Endometrium (tissue), 2 donors: ENCODE results near the gene AK9.

Source experiments
- FAIRE-seq: peaks from 2 replicates; lab custom pipeline; 2012; peaks lifted over from hg19 to GRCh38; lab: Jason Lieb, UNC
- donor health status: control.
- donor health status: control.

Gene AK9

GRCh38 chr6:109511832-109512231 lies 179.2 kb downstream of the AK9 start:
- FAIRE-seq = no peak

GRCh38 chr6:109510358-109510757 lies 180.6 kb downstream of the AK9 start:
- no peak for FAIRE-seq

- no peak for FAIRE-seq
Observed at GRCh38 chr6:109508166-109508860, 182.7 kb downstream of the AK9 start.

- FAIRE-seq = no peak
Observed at GRCh38 chr6:109507490-109508072, 183.4 kb downstream of the AK9 start.

GRCh38 chr6:109506841-109507240 lies 184.2 kb downstream of the AK9 start:
- no peak for FAIRE-seq

GRCh38 chr6:109506314-109506713 lies 184.7 kb downstream of the AK9 start:
- no peak for FAIRE-seq

GRCh38 chr6:109503327-109504224 lies 187.4 kb downstream of the AK9 start:
- no peak for FAIRE-seq

GRCh38 chr6:109498936-109499335 lies 192.1 kb downstream of the AK9 start:
- FAIRE-seq = no peak

GRCh38 chr6:109498052-109498451 lies 192.9 kb downstream of the AK9 start:
- no peak for FAIRE-seq

GRCh38 chr6:109496036-109496772 lies 194.8 kb downstream of the AK9 start:
- peak; percentile 72 for FAIRE-seq

GRCh38 chr6:109493865-109494264 lies 197.1 kb downstream of the AK9 start:
- FAIRE-seq = no peak

GRCh38 chr6:109491207-109491938 lies 199.6 kb downstream of the AK9 start:
- no peak for FAIRE-seq

GRCh38 chr6:109490713-109491112 lies 200.3 kb downstream of the AK9 start:
- no peak for FAIRE-seq

- no peak for FAIRE-seq
Observed at GRCh38 chr6:109488001-109488400, 203.0 kb downstream of the AK9 start.

GRCh38 chr6:109486068-109486467 lies 204.9 kb downstream of the AK9 start:
- no peak for FAIRE-seq

- no peak for FAIRE-seq
Observed at GRCh38 chr6:109485266-109485935, 205.6 kb downstream of the AK9 start.

GRCh38 chr6:109484122-109484521 lies 206.9 kb downstream of the AK9 start:
- FAIRE-seq = no peak

GRCh38 chr6:109483735-109484057 lies 207.3 kb downstream of the AK9 start:
- no peak for FAIRE-seq

- no peak for FAIRE-seq
Observed at GRCh38 chr6:109482905-109483734, 207.9 kb downstream of the AK9 start, which contains the start of gene ZBTB24. ZBTB24 (minus strand) TSS chr6:109483219; CDS start chr6:109482026, 1,193 bp downstream.

GRCh38 chr6:109480993-109481480 lies 210.0 kb downstream of the AK9 start:
- no peak for FAIRE-seq
